Progenitor cell of endocrine pancreas (in vitro differentiated cells): ENCODE data around the gene TMED5. TPM values are rescaled to one million over a fixed set of nuclear protein-coding genes. Genes with fewer than 3 reads are reported as not detected.
A peak's percentile ranks its signal among the peaks of the same experiment; 100 is the strongest.

Experiments
- DNase-seq: peaks from one replicate; pipeline ENCODE4 v3.0.0; 2021; ENCODE audit warnings: low spot score; ENCODE audit not compliant: unreplicated experiment
- H3K27ac Mint-ChIP-seq: 2 replicates; pipeline ENCODE4 v1.8.0; 2021; ENCODE audit warnings: mild to moderate bottlenecking, moderate library complexity, mixed read lengths
- H3K27me3 Mint-ChIP-seq: 2 replicates; pipeline ENCODE4 v1.8.0; 2021; ENCODE audit warnings: mixed read lengths
- H3K36me3 Mint-ChIP-seq: 2 replicates; pipeline ENCODE4 v1.8.0; 2022; ENCODE audit warnings: mixed read lengths; ENCODE audit not compliant: insufficient read depth
- H3K4me1 Mint-ChIP-seq: 2 replicates; pipeline ENCODE4 v1.8.0; 2021; ENCODE audit warnings: low read depth, mixed read lengths
- H3K4me3 Mint-ChIP-seq: 2 replicates; pipeline ENCODE4 v1.8.0; 2021; ENCODE audit warnings: low read depth, mild to moderate bottlenecking, moderate library complexity, mixed read lengths
- H3K9me3 Mint-ChIP-seq: 2 replicates; pipeline ENCODE4 v1.8.0; 2021; ENCODE audit warnings: low read depth, mixed read lengths
- total RNA-seq: library from RNA; stranded (reverse); gene quantifications from 2 replicates; pipeline ENCODE4 v1.2.1, GENCODE V29; 2021
- TF ChIP-seq, protein P1 (sequence below): fragments of 200-600 bp; sonication (generic); IDR thresholded peaks from one replicate; pipeline ENCODE4 v1.5.0; 2021; ENCODE audit warnings: antibody characterized with exemption, mild to moderate bottlenecking; ENCODE audit not compliant: unreplicated experiment

The TMED5 gene
- total RNA-seq, 1 donor from 2014 or later = 35.4 TPM

DNA sequence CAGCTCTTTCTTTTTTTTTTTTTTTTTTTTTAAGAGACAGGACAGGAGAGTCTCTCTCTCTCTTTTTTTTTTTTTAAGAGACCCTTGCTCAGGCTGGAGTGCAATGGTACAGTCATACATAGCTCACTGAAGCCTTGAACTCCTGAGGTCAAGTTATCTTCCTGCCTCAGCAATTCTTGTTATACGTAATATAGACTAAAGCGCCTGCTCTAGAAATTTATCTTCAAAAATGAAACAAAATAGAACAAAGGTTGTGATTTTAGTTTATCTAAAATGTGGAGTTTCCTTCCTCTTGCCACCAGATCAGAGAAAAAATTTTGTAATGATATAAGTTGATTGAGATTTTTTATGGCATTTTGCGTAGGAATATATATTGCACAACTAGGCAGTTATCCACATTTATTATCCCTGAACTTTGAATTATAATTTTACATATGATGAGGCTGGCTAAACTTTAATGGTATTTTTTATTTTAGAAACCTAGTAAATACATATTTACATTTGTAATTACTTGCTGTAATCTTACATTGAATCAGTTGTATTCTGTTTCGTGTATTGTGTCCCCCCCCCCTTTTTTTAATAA, 56.9 kb downstream of the TMED5 start:
- peaks cover 39% of the 10 kb centered on the region for H3K36me3 Mint-ChIP-seq

DNA sequence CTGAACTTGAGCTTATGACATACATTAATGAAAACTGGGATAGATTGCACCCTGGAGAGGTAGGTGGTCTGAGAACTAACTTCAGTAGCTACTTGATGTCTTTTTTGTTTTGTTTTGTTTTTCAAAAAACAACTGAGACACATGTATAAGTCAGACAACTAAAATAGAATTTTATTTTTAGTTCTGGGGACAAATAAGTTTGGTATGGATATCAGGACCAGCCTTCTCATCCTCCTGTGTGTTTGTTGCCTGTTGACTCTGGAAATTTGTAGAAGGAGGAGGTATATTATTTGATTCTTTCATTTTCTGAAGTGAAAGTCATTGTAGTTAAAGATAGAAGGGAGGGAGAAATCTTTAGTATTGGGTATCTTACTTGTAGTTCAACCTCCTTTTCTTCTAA, 59.6 kb downstream of the TMED5 start:
- peaks cover 40% of the 10 kb centered on the region for H3K36me3 Mint-ChIP-seq
- H3K27ac Mint-ChIP-seq = no peak overlapping the region

More for the DNA sequence above, 56.9 kb downstream of the TMED5 start:
- Mint-ChIP-seq H3K27ac (no peak overlapping the region), H3K9me3 (no peaks in the 10 kb centered on the region), H3K4me3 (no peak overlapping the region), H3K27me3 (peaks cover 26% of the 10 kb centered on the region), H3K4me1 (peaks cover 3% of the 10 kb centered on the region)
- no peak for DNase-seq
- TF ChIP-seq, protein P1, sequence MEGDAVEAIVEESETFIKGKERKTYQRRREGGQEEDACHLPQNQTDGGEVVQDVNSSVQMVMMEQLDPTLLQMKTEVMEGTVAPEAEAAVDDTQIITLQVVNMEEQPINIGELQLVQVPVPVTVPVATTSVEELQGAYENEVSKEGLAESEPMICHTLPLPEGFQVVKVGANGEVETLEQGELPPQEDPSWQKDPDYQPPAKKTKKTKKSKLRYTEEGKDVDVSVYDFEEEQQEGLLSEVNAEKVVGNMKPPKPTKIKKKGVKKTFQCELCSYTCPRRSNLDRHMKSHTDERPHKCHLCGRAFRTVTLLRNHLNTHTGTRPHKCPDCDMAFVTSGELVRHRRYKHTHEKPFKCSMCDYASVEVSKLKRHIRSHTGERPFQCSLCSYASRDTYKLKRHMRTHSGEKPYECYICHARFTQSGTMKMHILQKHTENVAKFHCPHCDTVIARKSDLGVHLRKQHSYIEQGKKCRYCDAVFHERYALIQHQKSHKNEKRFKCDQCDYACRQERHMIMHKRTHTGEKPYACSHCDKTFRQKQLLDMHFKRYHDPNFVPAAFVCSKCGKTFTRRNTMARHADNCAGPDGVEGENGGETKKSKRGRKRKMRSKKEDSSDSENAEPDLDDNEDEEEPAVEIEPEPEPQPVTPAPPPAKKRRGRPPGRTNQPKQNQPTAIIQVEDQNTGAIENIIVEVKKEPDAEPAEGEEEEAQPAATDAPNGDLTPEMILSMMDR = no peak

DNA sequence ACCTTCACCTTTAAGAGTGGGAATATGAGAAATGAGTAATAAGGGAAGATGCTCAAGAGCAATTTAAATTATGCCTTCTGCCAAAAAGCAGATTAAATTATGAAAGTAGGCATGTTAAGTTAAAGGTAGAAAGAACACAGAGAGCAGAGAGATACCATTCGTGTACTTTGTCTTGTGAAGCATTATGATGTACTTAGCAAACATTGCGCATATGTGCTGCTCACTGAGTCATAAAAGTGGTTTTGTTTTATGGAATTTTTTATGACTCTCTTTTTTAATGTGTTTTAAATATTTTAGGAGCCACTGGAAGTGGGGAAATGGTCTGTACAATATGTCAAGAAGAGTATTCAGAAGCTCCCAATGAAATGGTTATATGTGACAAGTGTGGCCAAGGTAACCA, 65.8 kb downstream of the TMED5 start:
- no peak for DNase-seq
- TF ChIP-seq, protein P1 = no peak
- no peaks in the 10 kb centered on the region for H3K27me3 Mint-ChIP-seq
- no peaks in the 10 kb centered on the region for H3K9me3 Mint-ChIP-seq
- H3K4me3 Mint-ChIP-seq = no peak overlapping the region
- H3K27ac Mint-ChIP-seq = no peak overlapping the region
- peaks cover 27% of the 10 kb centered on the region for H3K36me3 Mint-ChIP-seq
- peaks cover 17% of the 10 kb centered on the region for H3K4me1 Mint-ChIP-seq

More for the DNA sequence above, 59.6 kb downstream of the TMED5 start:
- Mint-ChIP-seq H3K9me3 (no peaks in the 10 kb centered on the region), H3K4me3 (no peak overlapping the region), H3K4me1 (peaks cover 3% of the 10 kb centered on the region), H3K27me3 (peaks cover 13% of the 10 kb centered on the region)
- DNase-seq = no peak
- TF ChIP-seq, protein P1 = no peak

DNA sequence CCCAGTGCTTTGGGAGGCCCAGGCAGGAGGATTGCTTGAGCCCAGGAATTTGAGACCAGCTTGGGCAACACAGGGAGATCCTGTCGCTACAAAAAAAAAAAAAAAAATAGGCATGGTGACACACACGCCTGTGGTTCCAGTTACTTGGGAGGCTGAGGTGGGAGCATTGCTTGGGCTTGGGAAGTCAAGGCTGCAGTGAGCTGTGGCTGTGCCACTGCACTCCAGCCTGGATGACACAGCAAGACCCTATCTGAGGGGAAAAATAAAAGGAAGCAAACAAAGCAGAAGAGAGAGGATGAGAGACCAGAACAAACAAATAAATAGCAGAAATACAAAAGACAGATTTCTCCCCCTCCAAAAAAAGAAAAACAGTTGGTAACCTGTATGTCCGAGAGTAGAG, 67.1 kb downstream of the TMED5 start:
- Mint-ChIP-seq H3K4me3 (no peak overlapping the region), H3K36me3 (peaks cover 31% of the 10 kb centered on the region), H3K9me3 (peaks cover 7% of the 10 kb centered on the region), H3K27ac (peak overlapping the region; percentile 47), H3K27me3 (no peaks in the 10 kb centered on the region), H3K4me1 (peaks cover 17% of the 10 kb centered on the region)
- no peak for DNase-seq
- TF ChIP-seq, protein P1 = no peak

DNA sequence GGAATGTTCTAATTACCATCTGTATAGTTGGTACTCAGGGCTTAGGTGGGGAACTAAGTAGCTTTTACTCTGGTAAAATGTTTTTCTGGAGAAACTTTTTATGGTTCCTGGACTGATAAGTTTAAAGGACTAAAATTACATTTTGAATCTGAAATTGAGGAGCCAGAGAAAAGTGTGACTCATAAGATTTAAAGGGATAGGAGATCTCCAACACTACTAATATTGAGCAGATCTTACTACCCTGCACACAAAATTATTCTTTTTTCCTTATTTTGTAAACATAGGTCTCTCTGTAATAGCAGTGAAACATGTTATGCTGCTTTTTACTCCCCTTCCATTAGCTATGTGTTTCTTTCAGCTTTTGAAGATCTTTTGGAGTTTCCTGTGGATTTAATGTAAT, 68.7 kb downstream of the TMED5 start:
- peaks cover 17% of the 10 kb centered on the region for H3K4me1 Mint-ChIP-seq
- TF ChIP-seq, protein P1 = no peak
- H3K9me3 Mint-ChIP-seq = peaks cover 16% of the 10 kb centered on the region
- no peak overlapping the region for H3K4me3 Mint-ChIP-seq
- H3K27ac Mint-ChIP-seq = no peak overlapping the region
- DNase-seq = no peak
- H3K36me3 Mint-ChIP-seq = peaks cover 39% of the 10 kb centered on the region
- H3K27me3 Mint-ChIP-seq = no peaks in the 10 kb centered on the region
